Stomach (tissue), 9 donors: ENCODE results near the gene MAST4. TPM values are rescaled to one million over a fixed set of nuclear protein-coding genes. Genes with fewer than 3 reads are reported as not detected.

Source experiments
- DNase-seq, 2 donors: peaks; one replicate each; pipeline versions ENCODE4 v3.0.0 to v3.0.0-alpha.2; 2013 to 2019
- H3K27ac ChIP-seq, 5 donors: fragments of 200-600 bp in 4 of 5; sonication (generic) in 4 of 5; one replicate each; pipeline ENCODE4 v1.5.1; 2013 to 2019; ENCODE audit warnings: mild to moderate bottlenecking in 1 of 5, moderate library complexity in 1 of 5
- H3K27me3 ChIP-seq, 3 donors: fragments of 200-600 bp; sonication (generic); one replicate each; pipeline ENCODE4 v1.5.1; 2017 to 2019; ENCODE audit warnings: mixed run types in 1 of 3
- H3K36me3 ChIP-seq, 4 donors: fragments of 200-600 bp; sonication (generic); 1 replicate in 3 of 4; 2 replicates in 1 of 4; pipeline ENCODE4 v1.5.1; 2016 to 2019
- H3K4me1 ChIP-seq, 4 donors: fragments of 200-600 bp; sonication (generic); one replicate each; pipeline ENCODE4 v1.5.1; 2016 to 2019
- H3K4me3 ChIP-seq, 4 donors: fragments of 200-600 bp; sonication (generic) in 3 of 4; one replicate each; pipeline ENCODE4 v1.5.1; 2016 to 2019; ENCODE audit warnings: mild to moderate bottlenecking in 1 of 4
- H3K9me3 ChIP-seq, 4 donors: fragments of 200-600 bp; sonication (generic); one replicate each; pipeline ENCODE4 v1.5.1; 2016 to 2019
- CTCF ChIP-seq, 7 experiments: fragments of 450-650 bp in 4 of 7; fragments of 200-600 bp in 3 of 7; sonication (generic) in 3 of 7; IDR thresholded peaks; one replicate each; pipeline ENCODE4 v1.5.1; 2016 to 2019; ENCODE audit warnings: antibody characterized with exemption in 7 of 7, control low read depth in 2 of 7, mild to moderate bottlenecking in 1 of 7
- EP300 ChIP-seq: sonication (generic); formaldehyde crosslinking; IDR thresholded peaks from one replicate; pipeline ENCODE4 v1.6.1; 2017; ENCODE audit warnings: antibody characterized with exemption
- POLR2A ChIP-seq, 4 donors: fragments of 450-650 bp; IDR thresholded peaks; one replicate each; pipeline ENCODE4 v1.6.1; 2016; ENCODE audit warnings: antibody characterized with exemption in 4 of 4, control low read depth in 2 of 4, mild to moderate bottlenecking in 1 of 4, moderate library complexity in 1 of 4
- POLR2AphosphoS5 ChIP-seq, 3 donors: sonication (generic); formaldehyde crosslinking; IDR thresholded peaks; one replicate each; pipeline ENCODE4 v1.6.1; 2016; ENCODE audit warnings: antibody characterized with exemption in 3 of 3
- WGBS, 5 donors: extraction: QIAGEN DNeasy Blood & Tissue Kit in 3 of 5; methylation state at CpG; one replicate each; pipeline versions ENCODE4 v1.1.5 to v1.1.7; 2013 to 2018; 5-methylcytosine and 5-hydroxymethylcytosine counted together
- intact Hi-C: fragments of 100-400 bp; cut with DNase I; formaldehyde crosslinking; loops from one replicate; pipeline ENCODE4 v1.15.1; 2023; ENCODE audit warnings: low total_unique reads
- polyA plus RNA-seq, 3 donors: library from polyadenylated mRNA; stranded (reverse); fragments of 200-250 nt; gene quantifications; one replicate each; pipeline ENCODE4 v1.2.3, GENCODE V29; 2013
- total RNA-seq, 5 donors: library from RNA; depleted of rRNA; stranded (reverse); fragments of >200 nt; gene quantifications; one replicate each; pipeline versions ENCODE4 v1.1.0 to v1.2.3, GENCODE V29; 2014 to 2016
- donor health status: healthy with polysubstance abuse.
- donor health status: Bipolar disorder and iron deficiency.
- donor health status: healthy.

MAST4 gene
- total and polyA plus RNA-seq, 8 donors: 1.5 to 52.5 (median 32.1) TPM

- intact Hi-C loops: no loop called here
- Histone ChIP-seq H3K4me1 (no peaks in the 10 kb centered on the region), H3K27ac (no peak overlapping the region), H3K27me3 (no peaks in the 10 kb centered on the region), H3K9me3 (no peaks in the 10 kb centered on the region), H3K4me3 (no peak overlapping the region), H3K36me3 (no peaks in the 10 kb centered on the region)
- TF ChIP-seq POLR2AphosphoS5 (IDR thresholded peaks at IDR 0.05) (no peak), EP300 (no peak), CTCF (IDR thresholded peaks at IDR 0.05) (no peak), POLR2A (IDR thresholded peaks at IDR 0.05) (no peak)
- DNase-seq: no peak
Observed at GRCh38 chr5:66643387-66643786, 47.2 kb downstream of the MAST4 start.

DNA sequence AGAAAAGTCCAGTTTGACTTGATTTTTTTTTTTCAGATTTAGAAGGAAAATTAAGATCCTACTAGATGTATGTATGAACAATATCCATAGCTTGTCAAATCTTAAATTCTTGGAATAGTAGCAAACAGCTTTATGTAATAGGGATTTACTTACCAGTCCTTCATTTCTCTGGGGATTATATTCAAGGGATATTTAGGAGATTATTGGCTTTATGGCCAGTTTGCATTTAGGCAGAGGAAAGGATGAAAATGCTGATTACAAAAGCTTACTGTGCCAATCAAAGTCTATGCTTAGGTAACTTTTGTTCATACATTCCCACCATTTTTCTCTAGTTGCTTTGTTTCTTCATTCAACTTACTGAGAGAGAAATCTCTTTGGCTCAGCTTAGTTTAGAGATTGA lies 47.9 kb downstream of the MAST4 start:
- Histone ChIP-seq H3K27ac (no peak overlapping the region), H3K27me3 (no peaks in the 10 kb centered on the region), H3K9me3 (no peaks in the 10 kb centered on the region), H3K36me3 (no peaks in the 10 kb centered on the region), H3K4me3 (no peak overlapping the region), H3K4me1 (no peaks in the 10 kb centered on the region)
- TF ChIP-seq EP300 (no peak), POLR2A (IDR thresholded peaks at IDR 0.05) (no peak), CTCF (IDR thresholded peaks at IDR 0.05) (no peak), POLR2AphosphoS5 (IDR thresholded peaks at IDR 0.05) (no peak)
- intact Hi-C loops: no loop called here
- DNase-seq: no peak

DNA sequence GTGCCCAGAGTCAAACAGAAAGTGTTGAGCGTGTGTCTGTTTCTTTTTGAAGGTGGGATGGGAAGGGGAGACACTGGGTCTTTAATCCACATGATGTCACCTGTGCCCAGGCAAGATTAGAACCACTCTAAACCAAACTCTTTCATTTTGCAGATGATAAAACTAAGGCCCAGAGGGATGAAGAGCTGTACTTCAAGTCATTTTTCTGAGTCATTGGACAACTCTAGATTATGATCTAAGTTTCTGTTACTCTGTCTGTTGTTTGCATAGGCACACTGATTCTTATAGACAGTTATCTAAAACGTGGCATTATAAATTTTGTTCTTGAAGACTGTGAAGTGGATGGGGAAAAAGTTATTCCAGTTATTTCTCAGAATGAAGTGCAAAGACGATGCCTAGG lies 48.8 kb downstream of the MAST4 start:
- Histone ChIP-seq H3K4me1 (no peaks in the 10 kb centered on the region), H3K27me3 (no peaks in the 10 kb centered on the region), H3K9me3 (no peaks in the 10 kb centered on the region), H3K4me3 (no peak overlapping the region), H3K27ac (no peak overlapping the region), H3K36me3 (no peaks in the 10 kb centered on the region)
- intact Hi-C loops: no loop called here
- WGBS, 5 donors: 67 to 78% (median 73%) methylated on average over 3 of the region's 3 CpGs
- DNase-seq: no peak
- TF ChIP-seq EP300 (no peak), CTCF (IDR thresholded peaks at IDR 0.05) (no peak)

GRCh38 chr5:66646570-66646969 lies 50.4 kb downstream of the MAST4 start:
- TF ChIP-seq CTCF (IDR thresholded peaks at IDR 0.05) (no peak), EP300 (no peak), POLR2AphosphoS5 (IDR thresholded peaks at IDR 0.05) (no peak), POLR2A (IDR thresholded peaks at IDR 0.05) (no peak)
- 84 to 91% (median 90%) methylated on average over 2 of the region's 2 CpGs for WGBS, 5 donors
- no peaks in the 10 kb centered on the region for H3K4me1 ChIP-seq
- no peak overlapping the region for H3K27ac ChIP-seq
- no peak overlapping the region for H3K4me3 ChIP-seq
- H3K27me3 ChIP-seq: no peaks in the 10 kb centered on the region
- intact Hi-C loops: no loop called here
- no peak for DNase-seq
- H3K36me3 ChIP-seq: no peaks in the 10 kb centered on the region
- no peaks in the 10 kb centered on the region for H3K9me3 ChIP-seq
